Activated T-helper 2 cell treated with anti-CD3 and anti-CD28 coated beads, Interferon-gamma antibody, Interleukin-2, Interleukin-4, amounts not matched to agents 10 μg/mL and 5 μg/mL and 100 μg/mL, durations not matched to agents 14 hours and 24 hours and 36 hours (primary cell): ENCODE measurements around the gene DESI2. TPM values are rescaled to one million over a fixed set of nuclear protein-coding genes. Genes with fewer than 3 reads are reported as not detected.
A peak's percentile ranks its signal among the peaks of the same experiment; 100 is the strongest.

Experiments
- DNase-seq: peaks from one replicate; pipeline ENCODE4 v3.0.0; 2021; ENCODE audit warnings: low spot score
- H3K27ac Mint-ChIP-seq: one replicate; pipeline ENCODE4 v1.8.0; 2021; ENCODE audit warnings: mixed read lengths
- H3K27me3 Mint-ChIP-seq: one replicate; pipeline ENCODE4 v1.8.0; 2021; ENCODE audit warnings: low read depth, mixed read lengths
- H3K36me3 Mint-ChIP-seq: one replicate; pipeline ENCODE4 v1.8.0; 2021; ENCODE audit warnings: low read depth, mixed read lengths
- H3K4me1 Mint-ChIP-seq: one replicate; pipeline ENCODE4 v1.8.0; 2021; ENCODE audit warnings: low read depth, mixed read lengths
- H3K4me3 Mint-ChIP-seq: one replicate; pipeline ENCODE4 v1.8.0; 2021; ENCODE audit warnings: low read depth, mild to moderate bottlenecking, moderate library complexity, mixed read lengths
- H3K9me3 Mint-ChIP-seq: one replicate; pipeline ENCODE4 v1.8.0; 2021; ENCODE audit warnings: mixed read lengths
- intact Hi-C: fragments of 100-400 bp; cut with micrococcal nuclease; formaldehyde crosslinking; loops from one replicate; pipeline ENCODE4 v1.15.1; 2023
- total RNA-seq: library from RNA; stranded (reverse); gene quantifications from 2 replicates; pipeline ENCODE4 v1.2.3, GENCODE V29; 2022

DESI2 gene
- total RNA-seq, 1 donor from 2014 or later: 27.4 TPM

- no peaks in the 10 kb centered on the region for H3K9me3 Mint-ChIP-seq
- no peak overlapping the region for H3K4me3 Mint-ChIP-seq
- no peak overlapping the region for H3K27ac Mint-ChIP-seq
- intact Hi-C loops: no loop called here
- H3K4me1 Mint-ChIP-seq: peaks cover 3% of the 10 kb centered on the region
- no peaks in the 10 kb centered on the region for H3K36me3 Mint-ChIP-seq
- DNase-seq: no peak
- H3K27me3 Mint-ChIP-seq: peaks cover 8% of the 10 kb centered on the region
Measured at GRCh38 chr1:244640917-244641316, 12.0 kb upstream of the DESI2 start.

- H3K4me3 Mint-ChIP-seq: no peak overlapping the region
- H3K27me3 Mint-ChIP-seq: peaks cover 8% of the 10 kb centered on the region
- no peaks in the 10 kb centered on the region for H3K36me3 Mint-ChIP-seq
- H3K4me1 Mint-ChIP-seq: peaks cover 3% of the 10 kb centered on the region
- no peaks in the 10 kb centered on the region for H3K9me3 Mint-ChIP-seq
- DNase-seq: no peak
- intact Hi-C loops: no loop called here
- H3K27ac Mint-ChIP-seq: no peak overlapping the region
Measured at GRCh38 chr1:244642526-244642925, 10.4 kb upstream of the DESI2 start.

- Mint-ChIP-seq H3K27ac (no peak overlapping the region), H3K36me3 (no peaks in the 10 kb centered on the region), H3K27me3 (peaks cover 8% of the 10 kb centered on the region), H3K4me1 (peaks cover 3% of the 10 kb centered on the region), H3K4me3 (no peak overlapping the region), H3K9me3 (no peaks in the 10 kb centered on the region)
- no peak for DNase-seq
- intact Hi-C loops: no loop called here
Measured at GRCh38 chr1:244642988-244643387, 9.9 kb upstream of the DESI2 start.

GRCh38 chr1:244645414-244645813 lies 7.5 kb upstream of the DESI2 start:
- Mint-ChIP-seq H3K9me3 (no peaks in the 10 kb centered on the region), H3K27ac (no peak overlapping the region), H3K27me3 (peaks cover 8% of the 10 kb centered on the region), H3K4me1 (no peaks in the 10 kb centered on the region), H3K36me3 (no peaks in the 10 kb centered on the region), H3K4me3 (no peak overlapping the region)
- intact Hi-C loops: no loop called here
- no peak for DNase-seq

- Mint-ChIP-seq H3K36me3 (no peaks in the 10 kb centered on the region), H3K27ac (no peak overlapping the region), H3K27me3 (peaks cover 10% of the 10 kb centered on the region), H3K4me1 (no peaks in the 10 kb centered on the region), H3K4me3 (no peak overlapping the region), H3K9me3 (no peaks in the 10 kb centered on the region)
- DNase-seq: no peak
- intact Hi-C loops: no loop called here
Measured at GRCh38 chr1:244645890-244646289, 7.0 kb upstream of the DESI2 start.

GRCh38 chr1:244647819-244648218 lies 5.1 kb upstream of the DESI2 start:
- H3K36me3 Mint-ChIP-seq: no peaks in the 10 kb centered on the region
- peaks cover 3% of the 10 kb centered on the region for H3K27me3 Mint-ChIP-seq
- H3K4me1 Mint-ChIP-seq: peaks cover 9% of the 10 kb centered on the region
- intact Hi-C loops: no loop called here
- no peak overlapping the region for H3K27ac Mint-ChIP-seq
- no peak overlapping the region for H3K4me3 Mint-ChIP-seq
- no peaks in the 10 kb centered on the region for H3K9me3 Mint-ChIP-seq
- no peak for DNase-seq

- H3K4me1 Mint-ChIP-seq: peaks cover 13% of the 10 kb centered on the region
- no peak for DNase-seq
- intact Hi-C loops: loop anchor here (1.0 to 5.0 kb wide), 8 partner anchors 52 to 801 kb away; partner anchors contain the start of genes AKT3 and COX20
- H3K4me3 Mint-ChIP-seq: peak overlapping the region; percentile 82
- peak overlapping the region; percentile 71 for H3K27ac Mint-ChIP-seq
- peaks cover 9% of the 10 kb centered on the region for H3K36me3 Mint-ChIP-seq
- peaks cover 1% of the 10 kb centered on the region for H3K27me3 Mint-ChIP-seq
- H3K9me3 Mint-ChIP-seq: no peaks in the 10 kb centered on the region
Measured at GRCh38 chr1:244651956-244652622, 837 bp upstream of the DESI2 start.

GRCh38 chr1:244653439-244654107 lies 647 bp downstream of the DESI2 start:
- intact Hi-C loops: loop anchor here (2.0 to 5.0 kb wide), 3 partner anchors 74 to 803 kb away; partner anchors contain the start of gene AKT3
- H3K36me3 Mint-ChIP-seq: peaks cover 24% of the 10 kb centered on the region
- no peak overlapping the region for H3K4me3 Mint-ChIP-seq
- H3K27me3 Mint-ChIP-seq: peaks cover 1% of the 10 kb centered on the region
- H3K27ac Mint-ChIP-seq: no peak overlapping the region
- H3K4me1 Mint-ChIP-seq: peaks cover 26% of the 10 kb centered on the region
- no peaks in the 10 kb centered on the region for H3K9me3 Mint-ChIP-seq
- DNase-seq: no peak

- Mint-ChIP-seq H3K27ac (no peak overlapping the region), H3K27me3 (peaks cover 1% of the 10 kb centered on the region), H3K36me3 (peaks cover 30% of the 10 kb centered on the region), H3K4me1 (peaks cover 26% of the 10 kb centered on the region), H3K9me3 (no peaks in the 10 kb centered on the region), H3K4me3 (no peak overlapping the region)
- no peak for DNase-seq
- intact Hi-C loops: loop anchor here (5.0 kb wide), 2 partner anchors 73 to 332 kb away; no protein-coding TSS in a partner anchor
Measured at GRCh38 chr1:244654108-244655038, 1.4 kb downstream of the DESI2 start.

GRCh38 chr1:244655186-244655585 lies 2.3 kb downstream of the DESI2 start:
- no peak overlapping the region for H3K27ac Mint-ChIP-seq
- no peaks in the 10 kb centered on the region for H3K9me3 Mint-ChIP-seq
- intact Hi-C loops: no loop called here
- H3K36me3 Mint-ChIP-seq: peaks cover 38% of the 10 kb centered on the region
- H3K27me3 Mint-ChIP-seq: peaks cover 1% of the 10 kb centered on the region
- peaks cover 26% of the 10 kb centered on the region for H3K4me1 Mint-ChIP-seq
- no peak for DNase-seq
- no peak overlapping the region for H3K4me3 Mint-ChIP-seq

GRCh38 chr1:244657421-244657820 lies 4.5 kb downstream of the DESI2 start:
- H3K27ac Mint-ChIP-seq: no peak overlapping the region

GRCh38 chr1:244659694-244660093 lies 6.8 kb downstream of the DESI2 start:
- Mint-ChIP-seq H3K36me3 (peaks cover 51% of the 10 kb centered on the region), H3K27me3 (no peaks in the 10 kb centered on the region), H3K27ac (no peak overlapping the region), H3K9me3 (peaks cover 4% of the 10 kb centered on the region), H3K4me1 (peaks cover 20% of the 10 kb centered on the region), H3K4me3 (no peak overlapping the region)
- intact Hi-C loops: no loop called here
- DNase-seq: no peak

More at GRCh38 chr1:244657421-244657820, 4.5 kb downstream of the DESI2 start:
- Mint-ChIP-seq H3K4me3 (no peak overlapping the region), H3K36me3 (peaks cover 51% of the 10 kb centered on the region), H3K4me1 (peaks cover 19% of the 10 kb centered on the region), H3K27me3 (no peaks in the 10 kb centered on the region), H3K9me3 (peaks cover 4% of the 10 kb centered on the region)
- intact Hi-C loops: no loop called here
- no peak for DNase-seq
